B cell (primary cell): ENCODE results near the gene NAMPT. TPM values are rescaled to one million over a fixed set of nuclear protein-coding genes. Genes with fewer than 3 reads are reported as not detected.

Experiments
- ATAC-seq: fragments of 200-7000 bp; cut with Tn5 transposase; one replicate; pipeline ENCODE4 v1.10.0; 2021; ENCODE audit warnings: low read depth, mild to moderate bottlenecking, moderate number of reproducible peaks, moderate library complexity
- CTCF ChIA-PET: fragments of 350-600 bp; sonication (Branson Sonifier 250); formaldehyde crosslinking; loops from one replicate; lab custom pipeline; 2021; ENCODE audit warnings: antibody characterized with exemption, inconsistent platforms; lab: Charles Lee
- POLR2A ChIA-PET: fragments of 350-600 bp; sonication (Branson Sonifier 250); formaldehyde crosslinking; loops from one replicate; lab custom pipeline; 2021; ENCODE audit warnings: antibody characterized with exemption; lab: Charles Lee
- DNase-seq: peaks from one replicate; pipeline ENCODE4 v3.0.0; 2013
- H2AFZ ChIP-seq: 2 replicates; pipeline ENCODE4 v1.6.1; 2012; ENCODE audit warnings: mild to moderate bottlenecking, low read depth, low read length; ENCODE audit not compliant: insufficient read depth, poor library complexity, severe bottlenecking
- H3K27ac ChIP-seq, 2 donors: 1 replicate in 1 of 2; 2 replicates in 1 of 2; pipeline ENCODE4 v1.5.1; 2012 to 2013; ENCODE audit warnings: low read length in 2 of 2, mild to moderate bottlenecking in 2 of 2, moderate library complexity in 1 of 2
- H3K27me3 ChIP-seq, 4 experiments: fragments of 200-600 bp in 1 of 4; sonication (generic) in 1 of 4; replicated peaks in 1 of 4; 1 replicate in 2 of 4; 2 replicates in 2 of 4; pipeline versions ENCODE4 v1.6.1 to v1.7.0; 2013 to 2016; ENCODE audit warnings: low read length in 3 of 4, mild to moderate bottlenecking in 2 of 4, mixed read lengths in 1 of 4, moderate library complexity in 1 of 4; ENCODE audit not compliant: insufficient read depth in 4 of 4, control insufficient read depth in 3 of 4; ENCODE audit errors: control extremely low read depth in 1 of 4
- H3K36me3 ChIP-seq, 2 experiments: replicated peaks in 1 of 2; 1 replicate in 1 of 2; 2 replicates in 1 of 2; pipeline versions ENCODE4 v1.6.1 to v1.7.1; 2013; ENCODE audit warnings: low read length in 1 of 2; ENCODE audit not compliant: insufficient read depth in 2 of 2, control insufficient read depth in 1 of 2; ENCODE audit errors: control extremely low read depth in 1 of 2, extremely low read depth in 1 of 2
- H3K4me1 ChIP-seq, 2 donors: fragments of 200-600 bp in 1 of 2; sonication (generic) in 1 of 2; 1 replicate in 1 of 2; 2 replicates in 1 of 2; pipeline versions ENCODE4 v1.5.1 to v1.6.1; 2013 to 2017; ENCODE audit warnings: low read length in 2 of 2; ENCODE audit not compliant: control insufficient read depth in 2 of 2, insufficient read depth in 2 of 2
- H3K4me2 ChIP-seq: replicated peaks from 2 replicates; pipeline ENCODE3; 2012; ENCODE audit warnings: mild to moderate bottlenecking, low read depth, low read length; ENCODE audit not compliant: poor library complexity, severe bottlenecking
- H3K4me3 ChIP-seq, 5 experiments: fragments of 200-600 bp in 1 of 5; sonication (generic) in 1 of 5; 1 replicate in 3 of 5; 2 replicates in 2 of 5; pipeline versions ENCODE4 v1.5.1 to v1.7.0; 2011 to 2016; ENCODE audit warnings: low read length in 4 of 5, mild to moderate bottlenecking in 4 of 5, low read depth in 2 of 5, control low read depth in 1 of 5, moderate library complexity in 1 of 5; ENCODE audit not compliant: insufficient read depth in 1 of 5; ENCODE audit errors: control extremely low read depth in 1 of 5, extremely low read depth in 1 of 5
- H3K79me2 ChIP-seq: fragments of 200-600 bp; sonication (generic); one replicate; pipeline ENCODE4 v1.6.0; 2016; ENCODE audit warnings: low read length; ENCODE audit not compliant: control insufficient read depth, insufficient read depth
- H3K9ac ChIP-seq: fragments of 200-600 bp; sonication (generic); 2 replicates; pipeline ENCODE4 v1.6.1; 2017; ENCODE audit warnings: mild to moderate bottlenecking, low read length, moderate library complexity
- H3K9me3 ChIP-seq, 3 donors: one replicate each; pipeline versions ENCODE4 v1.6.1 to v1.7.1; 2013; ENCODE audit warnings: low read length in 2 of 3; ENCODE audit not compliant: control insufficient read depth in 2 of 3, insufficient read depth in 1 of 3; ENCODE audit errors: control extremely low read depth in 1 of 3
- H4K20me1 ChIP-seq: 2 replicates; pipeline ENCODE4 v1.6.0; 2012; ENCODE audit warnings: mild to moderate bottlenecking, low read length; ENCODE audit not compliant: insufficient read depth, control insufficient read depth, poor library complexity, severe bottlenecking
- H3K27ac Mint-ChIP-seq: one replicate; pipeline ENCODE4 v1.8.0; 2021; ENCODE audit warnings: mixed read lengths
- H3K27me3 Mint-ChIP-seq: one replicate; pipeline ENCODE4 v1.8.0; 2021; ENCODE audit warnings: mixed read lengths
- H3K4me1 Mint-ChIP-seq: one replicate; pipeline ENCODE4 v1.8.0; 2021; ENCODE audit warnings: mixed read lengths
- H3K4me3 Mint-ChIP-seq: one replicate; pipeline ENCODE4 v1.8.0; 2021; ENCODE audit warnings: mixed read lengths
- H3K9me3 Mint-ChIP-seq: one replicate; pipeline ENCODE4 v1.8.0; 2022; ENCODE audit warnings: mixed read lengths; ENCODE audit not compliant: insufficient read depth
- CTCF ChIP-seq: fragments of 200-600 bp; IDR thresholded peaks from one replicate; pipeline ENCODE4 v1.8.0; 2022; ENCODE audit warnings: antibody characterized with exemption, mild to moderate bottlenecking
- EZH2 ChIP-seq: IDR thresholded peaks from 2 replicates; pipeline ENCODE4 v1.6.1; 2012; ENCODE audit warnings: borderline replicate concordance, low read depth, mild to moderate bottlenecking, moderate library complexity, low read length; ENCODE audit not compliant: insufficient read depth, poor library complexity, severe bottlenecking
- WGBS: methylation state at CpG from one replicate; pipeline ENCODE4 v1.1.5; 2013; ENCODE audit warnings: missing lambda C conversion rate; ENCODE audit not compliant: insufficient coverage; 5-methylcytosine and 5-hydroxymethylcytosine counted together
- intact Hi-C: fragments of 100-400 bp; cut with micrococcal nuclease; formaldehyde crosslinking; loops from one replicate; pipeline ENCODE4 v1.10.0; 2022
- polyA plus RNA-seq: library from polyadenylated mRNA; depleted of rRNA; stranded (reverse); fragments of >200 nt; gene quantifications from 2 replicates; pipeline ENCODE4 v1.2.3, GENCODE V29; 2012
- total RNA-seq, 2 donors: library from RNA; stranded (reverse); fragments of 120-200 nt in 1 of 2; gene quantifications; 1 replicate in 1 of 2; 2 replicates in 1 of 2; pipeline versions ENCODE4 v1.2.3 to v1.2.4, GENCODE V29; 2013 to 2022

The NAMPT gene
- total and polyA plus RNA-seq, 2 donors (not counting 1 experiment from before 2014, with no cell fraction given): 11.6 to 48.8 TPM

GRCh38 chr7:106289848-106290247, 5.1 kb upstream of the NAMPT start:
- H4K20me1 ChIP-seq: no peaks in the 10 kb centered on the region
- intact Hi-C loops: loop anchor here (5.0 kb wide), 4 partner anchors 233 to 613 kb away; no protein-coding TSS in a partner anchor
- no peak overlapping the region for H3K9ac ChIP-seq
- H3K4me2 ChIP-seq: no peak overlapping the region
- no peaks in the 10 kb centered on the region for H3K79me2 ChIP-seq
- H3K27ac Mint-ChIP-seq: no peak overlapping the region
- H3K9me3 ChIP-seq: peaks cover 0 to 2% (median 0%) of the 10 kb centered on the region in 3 donors
- TF ChIP-seq EZH2 (no peak), CTCF (no peak)
- H2AFZ ChIP-seq: no peak overlapping the region
- H3K4me1 Mint-ChIP-seq: peaks cover 10% of the 10 kb centered on the region
- CTCF ChIA-PET: no interaction called here
- POLR2A ChIA-PET: no interaction called here
- H3K27ac ChIP-seq: no peak overlapping the region
- DNase-seq (no peak), ATAC-seq (no peak)
- no peaks in the 10 kb centered on the region for H3K27me3 ChIP-seq
- H3K36me3 ChIP-seq: no peaks in the 10 kb centered on the region
- no peak overlapping the region for H3K4me3 ChIP-seq
- H3K9me3 Mint-ChIP-seq: no peaks in the 10 kb centered on the region
- no peak overlapping the region for H3K4me3 Mint-ChIP-seq
- WGBS: no CpG with 5 or more reads among the region's 1 CpG
- H3K27me3 Mint-ChIP-seq: no peaks in the 10 kb centered on the region
- peaks cover 6 to 10% of the 10 kb centered on the region in 2 donors for H3K4me1 ChIP-seq

- ATAC-seq (no peak), DNase-seq (no peak)
- H4K20me1 ChIP-seq: no peaks in the 10 kb centered on the region
- Mint-ChIP-seq H3K4me1 (peaks cover 16% of the 10 kb centered on the region), H3K27me3 (no peaks in the 10 kb centered on the region), H3K9me3 (no peaks in the 10 kb centered on the region), H3K27ac (no peak overlapping the region), H3K4me3 (no peak overlapping the region)
- WGBS: 90% methylated on average over 2 of the region's 7 CpGs
- no peak overlapping the region for H3K4me3 ChIP-seq
- TF ChIP-seq CTCF (no peak), EZH2 (no peak)
- no peak overlapping the region for H3K9ac ChIP-seq
- H3K4me2 ChIP-seq: no peak overlapping the region
- intact Hi-C loops: loop anchor here (5.0 kb wide), 4 partner anchors 231 to 611 kb away; no protein-coding TSS in a partner anchor
- H3K27ac ChIP-seq: no peak overlapping the region
- H2AFZ ChIP-seq: no peak overlapping the region
- ChIA-PET CTCF (no interaction called here), POLR2A (no interaction called here)
- H3K27me3 ChIP-seq: no peaks in the 10 kb centered on the region
- peaks cover 8% of the 10 kb centered on the region for H3K79me2 ChIP-seq
- peaks cover 10 to 12% of the 10 kb centered on the region in 2 donors for H3K4me1 ChIP-seq
- no peaks in the 10 kb centered on the region for H3K36me3 ChIP-seq
- peaks cover 0 to under 1% (median 0%) of the 10 kb centered on the region in 3 donors for H3K9me3 ChIP-seq
Measured at GRCh38 chr7:106288263-106288662, 3.5 kb upstream of the NAMPT start.
